H1 (cell line): ENCODE results near the gene PANK3. TPM values are rescaled to one million over a fixed set of nuclear protein-coding genes. Genes with fewer than 3 reads are reported as not detected.

ENCODE experiments used
- CTCF ChIA-PET: fragments of 300-600 bp; sonication (Branson Sonifier 250); formaldehyde crosslinking; loops from one replicate; lab custom pipeline; 2021; ENCODE audit not compliant: partially characterized antibody; lab: Charles Lee
- POLR2A ChIA-PET: fragments of 300-600 bp; sonication (Branson Sonifier 250); formaldehyde crosslinking; loops from one replicate; lab custom pipeline; 2021; ENCODE audit warnings: inconsistent platforms; ENCODE audit not compliant: partially characterized antibody; lab: Charles Lee
- DNase-seq, 2 experiments: peaks; one replicate each; pipeline versions ENCODE4 v3.0.0 to v3.0.0-alpha.2; 2010 to 2022; ENCODE audit warnings: low spot score in 2 of 2, low read depth in 1 of 2, mixed read lengths in 1 of 2
- FAIRE-seq: peaks from 2 replicates; lab custom pipeline; 2011; peaks lifted over from hg19 to GRCh38; lab: Jason Lieb, UNC
- H2AFZ ChIP-seq: 2 replicates; pipeline ENCODE4 v1.8.1; 2012; ENCODE audit warnings: low read length, inconsistent platforms
- H2AK5ac ChIP-seq: 2 replicates; pipeline ENCODE4 v1.6.1; 2013; ENCODE audit warnings: low read depth, low read length
- H2BK120ac ChIP-seq: replicated peaks from 2 replicates; pipeline ENCODE3; 2013; ENCODE audit warnings: low read depth, low read length, inconsistent platforms
- H2BK12ac ChIP-seq: 2 replicates; pipeline ENCODE4 v1.6.1; 2013; ENCODE audit warnings: low read depth, low read length
- H2BK15ac ChIP-seq: 2 replicates; pipeline ENCODE4 v1.6.1; 2013; ENCODE audit warnings: low read length
- H2BK20ac ChIP-seq: 2 replicates; pipeline ENCODE4 v1.6.1; 2013; ENCODE audit warnings: low read length
- H2BK5ac ChIP-seq: 2 replicates; pipeline ENCODE4 v1.6.1; 2013; ENCODE audit warnings: low read depth, low read length
- H3K14ac ChIP-seq: 2 replicates; pipeline ENCODE4 v1.6.1; 2013; ENCODE audit warnings: inconsistent platforms; ENCODE audit not compliant: insufficient read length
- H3K18ac ChIP-seq: 2 replicates; pipeline ENCODE4 v1.6.1; 2013; ENCODE audit warnings: low read length; ENCODE audit errors: extremely low read depth
- H3K23ac ChIP-seq: 2 replicates; pipeline ENCODE4 v1.6.1; 2013; ENCODE audit warnings: inconsistent platforms; ENCODE audit not compliant: insufficient read length
- H3K23me2 ChIP-seq: 2 replicates; pipeline ENCODE4 v1.6.1; 2013; ENCODE audit warnings: low read depth, low read length
- H3K27ac ChIP-seq: 2 replicates; pipeline ENCODE4 v1.6.1; 2011; ENCODE audit warnings: low read depth, low read length, inconsistent platforms
- H3K27me3 ChIP-seq, 4 experiments: replicated peaks in 1 of 4; 1 replicate in 1 of 4; 2 replicates in 3 of 4; pipeline versions ENCODE4 v1.6.1 to v1.8.1; 2011 to 2013; ENCODE audit warnings: low read length in 3 of 4, mild to moderate bottlenecking in 3 of 4, inconsistent platforms in 2 of 4, mixed read lengths in 2 of 4, moderate library complexity in 1 of 4; ENCODE audit not compliant: control insufficient read depth in 3 of 4, insufficient read depth in 3 of 4; ENCODE audit errors: extremely low read depth in 1 of 4
- H3K36me3 ChIP-seq, 4 experiments: 2 replicates each; pipeline versions ENCODE4 v1.6.1 to v1.8.1; 2011 to 2013; ENCODE audit warnings: mild to moderate bottlenecking in 4 of 4, low read length in 3 of 4, moderate library complexity in 2 of 4, control low read depth in 1 of 4, inconsistent platforms in 1 of 4; ENCODE audit not compliant: insufficient read depth in 4 of 4, control insufficient read depth in 2 of 4
- H3K4ac ChIP-seq: replicated peaks from 2 replicates; pipeline ENCODE3; 2013; ENCODE audit warnings: low read length, low read depth, mixed read lengths, inconsistent platforms; ENCODE audit not compliant: insufficient read length
- H3K4me1 ChIP-seq, 4 experiments: replicated peaks in 1 of 4; 1 replicate in 1 of 4; 2 replicates in 3 of 4; pipeline versions ENCODE4 v1.6.1 to v1.8.1; 2011 to 2013; ENCODE audit warnings: low read length in 3 of 4, inconsistent platforms in 2 of 4, mixed read lengths in 1 of 4; ENCODE audit not compliant: insufficient read depth in 4 of 4, control insufficient read depth in 3 of 4
- H3K4me2 ChIP-seq, 2 experiments: 2 replicates each; pipeline versions ENCODE4 v1.6.1 to v1.8.1; 2011 to 2013; ENCODE audit warnings: low read depth in 2 of 2, low read length in 2 of 2, control low read depth in 1 of 2, inconsistent platforms in 1 of 2, mild to moderate bottlenecking in 1 of 2; ENCODE audit not compliant: insufficient read depth in 1 of 2
- H3K4me3 ChIP-seq, 4 experiments: fragments of 200-600, 300-600 bp in 1 of 4; sonication (generic), shearing (Covaris generic), sonication (Bioruptor Twin) in 1 of 4; 2 replicates each; pipeline versions ENCODE4 v1.5.1 to v1.8.1; 2011 to 2016; ENCODE audit warnings: low read length in 4 of 4, low read depth in 3 of 4, control low read depth in 2 of 4, inconsistent platforms in 2 of 4, mild to moderate bottlenecking in 2 of 4, mixed read lengths in 1 of 4, moderate library complexity in 1 of 4; ENCODE audit not compliant: insufficient read depth in 2 of 4; ENCODE audit errors: extremely low read depth in 1 of 4
- H3K56ac ChIP-seq: replicated peaks from 2 replicates; pipeline ENCODE3; 2013; ENCODE audit warnings: low read depth, mild to moderate bottlenecking, mixed read lengths, low read length, inconsistent platforms; ENCODE audit not compliant: insufficient read length
- H3K79me1 ChIP-seq: 2 replicates; pipeline ENCODE4 v1.6.1; 2013; ENCODE audit warnings: low read depth, low read length, control low read depth
- H3K79me2 ChIP-seq, 2 experiments: 2 replicates each; pipeline versions ENCODE4 v1.6.1 to v1.8.1; 2012 to 2013; ENCODE audit warnings: low read length in 2 of 2, mild to moderate bottlenecking in 2 of 2, inconsistent platforms in 1 of 2; ENCODE audit not compliant: insufficient read depth in 2 of 2, control insufficient read depth in 1 of 2
- H3K9ac ChIP-seq, 4 experiments: replicated peaks in 1 of 4; 1 replicate in 1 of 4; 2 replicates in 3 of 4; pipeline versions ENCODE4 v1.6.1 to v1.8.1; 2011 to 2013; ENCODE audit warnings: low read depth in 3 of 4, low read length in 3 of 4, control low read depth in 2 of 4, mild to moderate bottlenecking in 2 of 4, moderate library complexity in 2 of 4, inconsistent platforms in 1 of 4; ENCODE audit errors: extremely low read depth in 1 of 4
- H3K9me3 ChIP-seq, 2 experiments: 2 replicates each; pipeline versions ENCODE4 v1.6.1 to v1.8.1; 2012 to 2013; ENCODE audit warnings: mild to moderate bottlenecking in 2 of 2, moderate library complexity in 2 of 2, control low read depth in 1 of 2, inconsistent platforms in 1 of 2, low read depth in 1 of 2, low read length in 1 of 2, mixed read lengths in 1 of 2; ENCODE audit not compliant: insufficient read depth in 2 of 2
- H4K20me1 ChIP-seq, 2 experiments: replicated peaks in 1 of 2; 2 replicates each; pipeline versions ENCODE3 to v1.8.1; 2011 to 2013; ENCODE audit warnings: inconsistent platforms in 2 of 2, low read length in 2 of 2, mild to moderate bottlenecking in 1 of 2; ENCODE audit not compliant: insufficient read depth in 2 of 2, control insufficient read depth in 1 of 2
- H4K5ac ChIP-seq: 2 replicates; pipeline ENCODE4 v1.6.1; 2013; ENCODE audit warnings: low read length, low read depth, mixed read lengths, inconsistent platforms; ENCODE audit not compliant: insufficient read length
- H4K8ac ChIP-seq: 2 replicates; pipeline ENCODE4 v1.8.0; 2013; ENCODE audit warnings: mild to moderate bottlenecking, moderate library complexity, low read length, inconsistent platforms; ENCODE audit not compliant: insufficient read depth; ENCODE audit errors: extremely low read depth
- H4K91ac ChIP-seq: replicated peaks from 2 replicates; pipeline ENCODE3; 2013; ENCODE audit warnings: low read length, mixed read lengths, inconsistent platforms; ENCODE audit not compliant: insufficient read length
- CTBP2 ChIP-seq: IDR thresholded peaks from 2 replicates; pipeline ENCODE4 v1.7.0; 2011; ENCODE audit warnings: borderline replicate concordance, mild to moderate bottlenecking, moderate library complexity, mixed read lengths, low read length; ENCODE audit not compliant: insufficient read depth, insufficient read length
- EGR1 ChIP-seq: IDR thresholded peaks from 2 replicates; pipeline ENCODE4 v1.6.1; 2011; ENCODE audit warnings: low read depth, low read length, borderline replicate concordance
- GTF2F1 ChIP-seq: IDR thresholded peaks from 2 replicates; pipeline ENCODE4 v1.6.1; 2012; ENCODE audit warnings: low read depth, low read length, improper control_type of control experiment, borderline replicate concordance
- JUND ChIP-seq: IDR thresholded peaks from 2 replicates; pipeline ENCODE4 v1.6.1; 2011; ENCODE audit warnings: mild to moderate bottlenecking, improper control_type of control experiment, low read length
- WGBS, 2 experiments: shearing (Covaris generic) in 1 of 2; methylation state at CpG; one replicate each; pipeline versions ENCODE4 v1.1.6 to v1.1.7; 2013 to 2015; ENCODE audit warnings: low lambda C conversion rate in 2 of 2, mixed read lengths in 2 of 2, inconsistent platforms in 1 of 2, low coverage in 1 of 2, missing lambda C conversion rate in 1 of 2; ENCODE audit not compliant: insufficient replicate concordance in 2 of 2, insufficient coverage in 1 of 2, insufficient read length in 1 of 2; ENCODE audit errors: extremely low coverage in 1 of 2, missing lambda C conversion rate in 1 of 2; 5-methylcytosine and 5-hydroxymethylcytosine counted together
- polyA plus RNA-seq, 7 experiments: library from polyadenylated mRNA; depleted of rRNA in 3 of 7; stranded (reverse) in 5 of 7; unstranded in 2 of 7; fragments of >200 nt in 5 of 7; fragments of 200-250 nt in 2 of 7; gene quantifications; 1 replicate in 5 of 7; 2 replicates in 1 of 7; 4 replicates in 1 of 7; pipeline versions ENCODE4 v1.2.1 to v1.2.3, GENCODE V29; 2011 to 2013; ENCODE audit warnings: missing spikeins in 2 of 7, mixed read lengths in 2 of 7
- total RNA-seq: library from RNA; stranded (reverse); fragmentation: NEBNext Ultra II Directional; extraction: Animal tissue kit (Norgen Biotek cat#: 25700); gene quantifications from 2 replicates; pipeline ENCODE4 v1.2.1, GENCODE V29; 2021

PANK3 gene
- total and polyA plus RNA-seq, 2 of the 8 experiments (the other 6 are each of a cell fraction or from before 2014, with no cell fraction given), result 8.6 to 101 TPM

- H3K79me1 ChIP-seq, result no peaks in the 10 kb centered on the region
- no peaks in the 10 kb centered on the region for H4K20me1 ChIP-seq
- no peak overlapping the region for H2BK12ac ChIP-seq
- 84% methylated on average over 7 of the region's 7 CpGs; no CpG with 5 or more reads in 1 of the 2 experiments for WGBS, 2 experiments
- no peak for DNase-seq
- no peak overlapping the region for H2BK15ac ChIP-seq
- no peak overlapping the region for H3K4me2 ChIP-seq
- H4K91ac ChIP-seq, result no peak overlapping the region
- H4K8ac ChIP-seq, result no peak overlapping the region
- ChIA-PET CTCF (interaction anchor here (0.6 to 1.3 kb wide), 2 partner anchors 70 to 936 kb away, joined by 3 to 4 read pairs; no protein-coding TSS in a partner anchor), POLR2A (no interaction called here)
- no peak overlapping the region for H3K56ac ChIP-seq
- H3K4ac ChIP-seq, result no peak overlapping the region
- H3K4me1 ChIP-seq, result no peaks in the 10 kb centered on the region
- H3K4me3 ChIP-seq, result no peak overlapping the region
- H2BK120ac ChIP-seq, result no peak overlapping the region
- no peak for FAIRE-seq
- no peak overlapping the region for H3K18ac ChIP-seq
- H2BK5ac ChIP-seq, result no peak overlapping the region
- TF ChIP-seq EGR1, result no peak
- TF ChIP-seq GTF2F1, result no peak
- peak; percentile 8; the same call in 1 of the 2 replicates for TF ChIP-seq JUND
- no peak for TF ChIP-seq CTBP2
- TF ChIP-seq, all 59 proteins: peak for 1
- no peak overlapping the region for H2AFZ ChIP-seq
- H3K23ac ChIP-seq, result no peak overlapping the region
- no peak overlapping the region for H3K9ac ChIP-seq
- no peaks in the 10 kb centered on the region for H3K36me3 ChIP-seq
- no peaks in the 10 kb centered on the region for H3K23me2 ChIP-seq
- H3K27ac ChIP-seq, result no peak overlapping the region
- H3K79me2 ChIP-seq, result no peaks in the 10 kb centered on the region
- no peak overlapping the region for H3K14ac ChIP-seq
- H3K9me3 ChIP-seq, result no peaks in the 10 kb centered on the region
- H2BK20ac ChIP-seq, result no peak overlapping the region
- no peaks in the 10 kb centered on the region for H3K27me3 ChIP-seq
- H2AK5ac ChIP-seq, result no peak overlapping the region
- no peak overlapping the region for H4K5ac ChIP-seq
Measured at GRCh38 chr5:168611165-168611564, 32.0 kb upstream of the PANK3 start.
